ENCODE data around the gene RNF44.
A peak's percentile ranks its signal among the peaks of the same experiment; 100 is the strongest.

Gene RNF44

DNA sequence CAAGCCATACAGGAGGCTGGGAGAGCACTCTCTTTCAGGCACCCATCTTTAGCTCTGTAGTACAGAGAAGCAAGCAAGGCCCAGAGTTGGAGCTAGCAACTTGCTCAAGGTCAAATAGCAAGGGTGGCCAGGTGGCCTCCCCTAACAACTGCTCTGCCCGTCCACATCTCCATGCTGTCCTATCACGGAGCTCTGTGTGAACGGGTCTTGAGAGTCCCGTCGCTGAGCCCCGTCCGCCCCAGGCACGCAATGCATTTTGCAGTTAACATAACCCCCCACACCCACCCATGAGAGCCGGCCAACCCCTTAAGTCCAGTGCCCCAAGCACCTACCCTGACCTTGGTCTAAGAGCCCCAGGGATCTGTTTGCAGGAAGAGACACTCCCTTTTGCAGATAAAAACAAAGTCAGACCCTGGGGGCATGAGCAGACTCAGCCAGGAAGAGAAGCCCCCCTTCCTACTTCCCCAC is 1.5 kb downstream of the RNF44 start:
- no peak for DNase-seq (ENCODE audit: low read depth)

GRCh38 chr5:176535101-176535663 is 2.0 kb downstream of the RNF44 start:
- no peak for TF ChIP-seq CTCF (conservative IDR thresholded peaks at IDR 0.05; ENCODE audit: low read depth, low read length)
- DNase-seq (ENCODE audit: low read depth), result no peak
- H3K4me3 ChIP-seq (ENCODE audit: low read depth, low read length), result peak overlapping the region; percentile 99

More for the DNA sequence above, 1.5 kb downstream of the RNF44 start:
- peak overlapping the region; percentile 99 for H3K4me3 ChIP-seq (ENCODE audit: low read depth, low read length)
- TF ChIP-seq CTCF (conservative IDR thresholded peaks at IDR 0.05; ENCODE audit: low read depth, low read length), result no peak

DNA sequence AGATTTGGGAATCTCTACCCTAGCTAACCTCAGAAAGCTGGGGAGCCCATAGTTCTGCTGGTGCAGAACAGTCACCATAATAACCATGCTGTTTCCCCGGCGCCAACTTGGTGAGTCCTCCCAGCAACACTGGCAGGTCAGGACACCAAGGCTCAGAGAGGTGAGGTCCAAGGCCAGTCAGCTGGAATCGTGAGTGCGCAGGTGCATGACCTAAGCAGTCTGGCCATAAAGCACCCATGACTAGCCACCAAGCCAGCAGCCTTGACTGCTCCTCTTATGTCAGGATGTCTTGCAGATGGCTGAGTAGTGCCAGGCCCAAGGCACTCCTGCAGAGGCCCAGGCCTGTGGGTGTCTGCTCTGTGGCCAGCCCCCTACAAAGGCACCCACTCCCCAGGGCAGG is 2.6 kb downstream of the RNF44 start:
- DNase-seq (ENCODE audit: low read depth), result no peak
- TF ChIP-seq CTCF (conservative IDR thresholded peaks at IDR 0.05; ENCODE audit: low read depth, low read length), result no peak
- H3K4me3 ChIP-seq (ENCODE audit: low read depth, low read length), result no peak overlapping the region

DNA sequence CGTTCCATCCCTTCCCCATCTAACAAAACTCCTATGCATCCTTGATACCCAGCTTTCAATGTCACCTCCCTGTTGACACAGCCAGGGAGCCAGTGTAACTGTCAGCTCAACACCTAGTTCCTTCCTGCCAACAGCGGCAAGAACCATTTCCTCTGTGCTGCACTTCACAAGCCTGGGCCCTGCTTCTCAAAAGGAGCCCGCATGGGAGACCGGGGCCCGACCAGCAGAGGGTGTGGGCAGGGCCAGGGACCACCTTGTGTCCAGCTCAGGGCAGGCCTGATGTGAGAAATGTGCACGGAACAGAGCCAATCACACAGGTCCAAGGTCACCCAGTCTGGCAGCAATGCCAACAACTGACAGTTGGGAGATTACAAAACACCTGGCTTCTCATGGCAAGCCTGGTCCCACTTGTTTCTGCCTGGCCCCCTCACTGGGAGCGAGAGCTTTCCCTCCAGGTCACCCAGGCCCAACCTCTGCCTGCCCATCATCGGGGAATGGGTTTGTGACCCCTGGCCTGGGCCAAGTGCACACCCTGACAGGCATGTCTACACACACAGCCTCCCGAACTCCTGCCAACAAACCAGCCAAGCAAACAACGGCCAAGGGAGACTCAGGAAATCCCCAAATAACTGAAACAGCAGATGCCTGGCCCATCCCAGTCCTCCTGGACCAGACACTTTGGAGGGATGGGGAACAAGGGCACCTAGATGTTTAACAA is 3.1 kb downstream of the RNF44 start:
- H3K4me3 ChIP-seq (ENCODE audit: low read depth, low read length), result no peak overlapping the region
- DNase-seq (ENCODE audit: low read depth), result no peak
- peak; percentile 25 for TF ChIP-seq CTCF (conservative IDR thresholded peaks at IDR 0.05; ENCODE audit: low read depth, low read length)

DNA sequence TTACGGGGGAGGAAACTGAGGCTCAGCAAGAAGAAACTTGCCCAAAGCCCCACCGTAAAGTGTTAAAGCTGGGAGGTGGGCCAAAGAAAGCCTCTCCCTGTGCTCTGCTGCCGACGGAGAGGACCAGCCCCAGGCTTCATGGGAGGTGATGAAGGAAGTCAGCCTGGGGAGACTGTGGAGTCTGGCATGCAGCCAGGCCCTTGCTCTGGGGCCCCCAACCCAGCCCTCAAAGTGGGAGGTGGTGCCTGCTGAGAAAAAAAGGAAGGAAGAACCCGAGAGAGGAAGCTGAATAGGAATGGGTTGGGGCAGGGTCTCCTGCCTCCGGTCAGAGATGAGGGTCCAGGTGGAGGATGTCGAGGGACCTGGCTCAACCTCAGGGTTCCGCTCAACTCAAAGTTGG is 3.8 kb downstream of the RNF44 start:
- DNase-seq (ENCODE audit: low read depth), result peak; percentile 62
- TF ChIP-seq CTCF (conservative IDR thresholded peaks at IDR 0.05; ENCODE audit: low read depth, low read length), result no peak
- H3K4me3 ChIP-seq (ENCODE audit: low read depth, low read length), result no peak overlapping the region

DNA sequence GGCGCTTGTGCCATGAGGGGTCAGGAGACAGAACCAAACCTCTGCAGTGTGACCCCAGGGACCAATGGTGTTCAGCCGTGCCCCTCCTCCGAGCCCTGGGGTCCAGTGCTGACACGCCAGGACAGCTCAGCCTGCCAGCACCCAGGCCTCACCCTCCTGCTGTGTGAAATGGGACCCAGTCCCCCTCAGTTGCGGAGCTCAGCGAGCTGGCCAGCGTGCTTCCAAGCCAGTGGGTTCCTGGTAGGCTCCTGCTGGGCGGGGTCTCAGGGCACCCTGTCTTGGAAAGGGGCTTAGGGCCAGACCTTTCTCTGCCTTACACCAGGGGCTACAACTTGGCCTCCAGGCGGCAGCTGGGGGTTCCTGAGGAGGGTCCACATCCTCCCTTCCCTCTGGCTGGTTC is 4.4 kb downstream of the RNF44 start:
- no peak for TF ChIP-seq CTCF (conservative IDR thresholded peaks at IDR 0.05; ENCODE audit: low read depth, low read length)
- no peak for DNase-seq (ENCODE audit: low read depth)
- H3K4me3 ChIP-seq (ENCODE audit: low read depth, low read length), result no peak overlapping the region
